MM.1S (cell line): Measurements from ENCODE around the gene CEACAM19.

ENCODE experiments used
- EZH2 ChIP-seq: fragments of 300-600 bp; sonication (generic); optimal IDR thresholded peaks from 2 replicates; pipeline ENCODE3; 2017; ENCODE audit warnings: low read depth, mild to moderate bottlenecking, antibody characterized with exemption, low read length, mixed read lengths
- EZH2phosphoT487 ChIP-seq: fragments of 300-600 bp; sonication (generic); IDR thresholded peaks from 2 replicates; pipeline ENCODE4 v1.6.1; 2018; ENCODE audit warnings: antibody characterized with exemption, low read length
- TF ChIP-seq, protein P1 (sequence below): fragments of 300-600 bp; sonication (generic); IDR thresholded peaks from 2 replicates; pipeline ENCODE4 v1.5.1; 2016; ENCODE audit warnings: antibody characterized with exemption, low read length, mixed read lengths

DNA sequence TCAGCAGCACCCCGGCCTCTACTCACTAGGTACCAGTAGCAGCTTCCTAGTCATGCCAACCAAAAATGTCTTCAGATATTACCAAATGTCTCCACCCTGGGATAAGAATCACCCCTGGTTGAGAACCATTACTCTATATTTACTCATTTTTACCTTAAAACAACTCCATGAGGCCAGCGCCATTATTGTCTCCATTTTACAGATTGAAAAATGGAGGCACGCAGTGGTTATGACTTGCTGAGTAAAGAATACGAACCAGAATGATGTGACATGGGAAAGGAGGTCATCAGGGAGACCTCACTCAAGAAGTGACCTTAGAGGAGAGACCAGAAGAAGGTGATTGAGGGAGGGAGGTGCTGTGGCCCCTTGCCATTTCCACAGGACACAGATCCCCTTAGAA is 2.2 kb downstream of the CEACAM19 start:
- TF ChIP-seq, protein P1, sequence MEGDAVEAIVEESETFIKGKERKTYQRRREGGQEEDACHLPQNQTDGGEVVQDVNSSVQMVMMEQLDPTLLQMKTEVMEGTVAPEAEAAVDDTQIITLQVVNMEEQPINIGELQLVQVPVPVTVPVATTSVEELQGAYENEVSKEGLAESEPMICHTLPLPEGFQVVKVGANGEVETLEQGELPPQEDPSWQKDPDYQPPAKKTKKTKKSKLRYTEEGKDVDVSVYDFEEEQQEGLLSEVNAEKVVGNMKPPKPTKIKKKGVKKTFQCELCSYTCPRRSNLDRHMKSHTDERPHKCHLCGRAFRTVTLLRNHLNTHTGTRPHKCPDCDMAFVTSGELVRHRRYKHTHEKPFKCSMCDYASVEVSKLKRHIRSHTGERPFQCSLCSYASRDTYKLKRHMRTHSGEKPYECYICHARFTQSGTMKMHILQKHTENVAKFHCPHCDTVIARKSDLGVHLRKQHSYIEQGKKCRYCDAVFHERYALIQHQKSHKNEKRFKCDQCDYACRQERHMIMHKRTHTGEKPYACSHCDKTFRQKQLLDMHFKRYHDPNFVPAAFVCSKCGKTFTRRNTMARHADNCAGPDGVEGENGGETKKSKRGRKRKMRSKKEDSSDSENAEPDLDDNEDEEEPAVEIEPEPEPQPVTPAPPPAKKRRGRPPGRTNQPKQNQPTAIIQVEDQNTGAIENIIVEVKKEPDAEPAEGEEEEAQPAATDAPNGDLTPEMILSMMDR, result no peak
- no peak for TF ChIP-seq EZH2phosphoT487
- no peak for TF ChIP-seq EZH2
